Hepatocyte (in vitro differentiated cells): ENCODE results near the gene AGAP3. TPM values are rescaled to one million over a fixed set of nuclear protein-coding genes. Genes with fewer than 3 reads are reported as not detected.

Source experiments
- DNase-seq: peaks from one replicate; pipeline ENCODE4 v3.0.0-alpha.2; 2016; ENCODE audit warnings: low spot score
- H2AFZ ChIP-seq: fragments of 200-600 bp; sonication (generic); 2 replicates; pipeline ENCODE4 v1.6.0; 2016; ENCODE audit warnings: antibody characterized with exemption, mild to moderate bottlenecking
- H3K27ac ChIP-seq: fragments of 200-600 bp; sonication (generic); 2 replicates; pipeline ENCODE4 v1.5.1; 2016; ENCODE audit warnings: mild to moderate bottlenecking
- H3K27me3 ChIP-seq: fragments of 200-600 bp; sonication (generic); 2 replicates; pipeline ENCODE4 v1.6.1; 2016
- H3K36me3 ChIP-seq: fragments of 200-600 bp; sonication (generic); replicated peaks from 2 replicates; pipeline ENCODE4 v1.5.1; 2016; ENCODE audit warnings: low read depth; ENCODE audit not compliant: insufficient read depth
- H3K4me1 ChIP-seq: fragments of 200-600 bp; sonication (generic); 2 replicates; pipeline ENCODE4 v1.5.1; 2016; ENCODE audit warnings: mild to moderate bottlenecking, moderate library complexity; ENCODE audit not compliant: insufficient read depth
- H3K4me2 ChIP-seq: fragments of 200-600 bp; sonication (generic); 2 replicates; pipeline ENCODE4 v1.6.0; 2016
- H3K4me3 ChIP-seq: fragments of 200-600 bp; sonication (generic); 2 replicates; pipeline ENCODE4 v1.5.1; 2016; ENCODE audit warnings: mild to moderate bottlenecking
- H3K79me2 ChIP-seq: fragments of 200-600 bp; sonication (generic); 2 replicates; pipeline ENCODE4 v1.6.0; 2017; ENCODE audit warnings: mild to moderate bottlenecking
- H3K9me2 ChIP-seq: fragments of 200-600 bp; sonication (generic); replicated peaks from 2 replicates; pipeline ENCODE4 v1.6.0; 2017; ENCODE audit warnings: mild to moderate bottlenecking; ENCODE audit not compliant: insufficient read depth
- H3K9me3 ChIP-seq: fragments of 200-600 bp; sonication (generic); 2 replicates; pipeline ENCODE4 v1.5.1; 2016; ENCODE audit warnings: low read depth, mild to moderate bottlenecking
- H4K20me1 ChIP-seq: fragments of 200-600 bp; sonication (generic); 2 replicates; pipeline ENCODE4 v1.6.0; 2016; ENCODE audit warnings: mild to moderate bottlenecking; ENCODE audit not compliant: insufficient read depth, poor library complexity, severe bottlenecking
- CTCF ChIP-seq: fragments of 200-600 bp; sonication (generic); IDR thresholded peaks from 2 replicates; pipeline ENCODE4 v1.5.1; 2016; ENCODE audit warnings: antibody characterized with exemption, mild to moderate bottlenecking; ENCODE audit not compliant: poor library complexity
- EZH2 ChIP-seq: fragments of 200-600 bp; sonication (generic); IDR thresholded peaks from 2 replicates; pipeline ENCODE4 v1.6.1; 2016; ENCODE audit warnings: antibody characterized with exemption, mild to moderate bottlenecking, borderline replicate concordance
- EZH2phosphoT487 ChIP-seq: fragments of 200-600 bp; sonication (generic); IDR thresholded peaks from one replicate; pipeline ENCODE4 v1.6.1; 2018; ENCODE audit warnings: antibody characterized with exemption, mild to moderate bottlenecking, low read depth, moderate library complexity; ENCODE audit not compliant: unreplicated experiment, severe bottlenecking
- WGBS: methylation state at CpG from one replicate; pipeline ENCODE4 v1.1.6; 2016; ENCODE audit warnings: low lambda C conversion rate; ENCODE audit errors: missing lambda C conversion rate; 5-methylcytosine and 5-hydroxymethylcytosine counted together
- polyA plus RNA-seq: library from polyadenylated mRNA; unstranded; fragments of >200 nt; fragmentation: Nextera tagmentation; extraction: Ambion mirVana; gene quantifications from 2 replicates; pipeline ENCODE4 v1.2.1, GENCODE V29; 2016
- total RNA-seq: library from RNA; depleted of rRNA; stranded (reverse); fragments of >200 nt; gene quantifications from 2 replicates; pipeline ENCODE4 v1.2.3, GENCODE V29; 2014

The AGAP3 gene
- total and polyA plus RNA-seq, 2 experiments from 2014 or later, result 44.0 to 56.7 TPM

DNA sequence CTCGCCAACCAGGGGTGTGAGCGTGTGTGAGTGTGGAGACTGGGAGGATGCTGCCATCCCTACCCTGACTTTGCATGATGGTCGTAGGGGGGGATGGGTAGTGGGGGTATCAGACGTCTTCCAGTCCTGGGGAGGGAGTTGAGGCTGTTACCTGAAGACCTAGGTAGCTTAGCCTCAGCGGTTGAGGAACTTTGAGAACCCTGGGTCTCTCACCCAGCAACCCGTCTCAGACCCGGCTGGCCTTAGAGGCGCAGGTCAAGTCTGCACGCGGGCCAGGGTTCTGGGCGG lies 24.2 kb upstream of the AGAP3 start:
- no peak overlapping the region for H2AFZ ChIP-seq
- peaks cover 49% of the 10 kb centered on the region for H3K79me2 ChIP-seq
- peak overlapping the region; percentile 88 for H3K4me2 ChIP-seq
- no peaks in the 10 kb centered on the region for H3K36me3 ChIP-seq
- TF ChIP-seq CTCF, result no peak
- no peak for TF ChIP-seq EZH2phosphoT487
- no peak for TF ChIP-seq EZH2
- H4K20me1 ChIP-seq, result peaks cover 27% of the 10 kb centered on the region
- H3K27ac ChIP-seq, result peak overlapping the region; percentile 97
- no peak for DNase-seq
- H3K4me1 ChIP-seq, result peaks cover 40% of the 10 kb centered on the region
- no peak overlapping the region for H3K4me3 ChIP-seq
- H3K9me2 ChIP-seq, result no peaks in the 10 kb centered on the region
- no peaks in the 10 kb centered on the region for H3K27me3 ChIP-seq
- no peaks in the 10 kb centered on the region for H3K9me3 ChIP-seq
- 20% methylated on average over 7 of the region's 11 CpGs for WGBS

- peak; percentile 95 for DNase-seq
- H3K27me3 ChIP-seq, result no peaks in the 10 kb centered on the region
- peaks cover 39% of the 10 kb centered on the region for H3K4me1 ChIP-seq
- no peak for TF ChIP-seq EZH2
- TF ChIP-seq EZH2phosphoT487, result no peak
- peaks cover 47% of the 10 kb centered on the region for H3K79me2 ChIP-seq
- peak overlapping the region; percentile 96 for H3K27ac ChIP-seq
- no peak overlapping the region for H2AFZ ChIP-seq
- H4K20me1 ChIP-seq, result peaks cover 27% of the 10 kb centered on the region
- H3K36me3 ChIP-seq, result no peaks in the 10 kb centered on the region
- 14% methylated on average over 37 of the region's 43 CpGs for WGBS
- no peak overlapping the region for H3K4me3 ChIP-seq
- H3K9me2 ChIP-seq, result no peaks in the 10 kb centered on the region
- peak overlapping the region; percentile 83 for H3K4me2 ChIP-seq
- no peaks in the 10 kb centered on the region for H3K9me3 ChIP-seq
Measured at GRCh38 chr7:151062399-151063211, 23.7 kb upstream of the AGAP3 start.

DNA sequence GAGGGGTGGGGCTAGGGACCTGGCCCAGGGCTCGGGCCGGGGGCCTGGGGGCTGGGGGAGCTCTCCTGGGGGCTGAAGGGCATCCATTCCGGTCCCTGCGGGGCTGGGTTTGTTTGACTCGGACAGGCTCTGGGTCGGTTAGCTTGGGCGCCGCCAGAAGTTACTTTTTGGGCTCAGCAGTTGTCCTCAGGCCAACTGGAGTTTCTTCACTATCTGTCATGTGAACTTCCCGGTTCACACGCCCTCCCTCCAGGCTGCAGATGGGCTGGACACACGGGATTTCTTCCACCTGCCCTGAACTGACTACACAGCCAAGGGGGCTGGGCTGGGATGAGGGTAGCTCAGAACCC lies 23.1 kb upstream of the AGAP3 start:
- Histone ChIP-seq H3K27me3 (no peaks in the 10 kb centered on the region), H3K9me3 (no peaks in the 10 kb centered on the region), H3K36me3 (no peaks in the 10 kb centered on the region), H3K27ac (peak overlapping the region; percentile 96), H3K4me2 (peak overlapping the region; percentile 83), H3K9me2 (no peaks in the 10 kb centered on the region), H3K4me3 (no peak overlapping the region), H4K20me1 (peaks cover 27% of the 10 kb centered on the region), H2AFZ (no peak overlapping the region), H3K4me1 (peaks cover 39% of the 10 kb centered on the region), H3K79me2 (peaks cover 47% of the 10 kb centered on the region)
- TF ChIP-seq EZH2phosphoT487, result no peak
- no peak for TF ChIP-seq EZH2
- TF ChIP-seq CTCF, result no peak
- peak; percentile 72 for DNase-seq
- WGBS, result 17% methylated on average over 6 of the region's 11 CpGs

GRCh38 chr7:151064454-151064853 lies 21.8 kb upstream of the AGAP3 start:
- Histone ChIP-seq H3K36me3 (no peaks in the 10 kb centered on the region), H3K4me1 (peaks cover 28% of the 10 kb centered on the region), H3K79me2 (peaks cover 50% of the 10 kb centered on the region), H3K9me3 (no peaks in the 10 kb centered on the region), H4K20me1 (peaks cover 29% of the 10 kb centered on the region), H3K27me3 (no peaks in the 10 kb centered on the region), H3K9me2 (no peaks in the 10 kb centered on the region), H3K4me2 (no peak overlapping the region), H3K27ac (no peak overlapping the region), H2AFZ (no peak overlapping the region), H3K4me3 (no peak overlapping the region)
- DNase-seq, result no peak
- WGBS, result 95% methylated on average over 13 of the region's 18 CpGs
- TF ChIP-seq EZH2phosphoT487, result no peak
- TF ChIP-seq EZH2, result no peak
- TF ChIP-seq CTCF, result no peak
